CD4-positive, alpha-beta T cell treated with Interleukin-15 for 1 hour (primary cell): Measurements from ENCODE around the gene NUTM2G.
"Not testable (repeated sequence)": the region's sequence is repeated elsewhere in the genome, so short reads cannot be mapped to it uniquely, and the experiment has no call there.

Experiments used
- DNase-seq: peaks from one replicate; pipeline ENCODE4 v3.0.0-alpha.2; 2020

The NUTM2G gene, protein sequence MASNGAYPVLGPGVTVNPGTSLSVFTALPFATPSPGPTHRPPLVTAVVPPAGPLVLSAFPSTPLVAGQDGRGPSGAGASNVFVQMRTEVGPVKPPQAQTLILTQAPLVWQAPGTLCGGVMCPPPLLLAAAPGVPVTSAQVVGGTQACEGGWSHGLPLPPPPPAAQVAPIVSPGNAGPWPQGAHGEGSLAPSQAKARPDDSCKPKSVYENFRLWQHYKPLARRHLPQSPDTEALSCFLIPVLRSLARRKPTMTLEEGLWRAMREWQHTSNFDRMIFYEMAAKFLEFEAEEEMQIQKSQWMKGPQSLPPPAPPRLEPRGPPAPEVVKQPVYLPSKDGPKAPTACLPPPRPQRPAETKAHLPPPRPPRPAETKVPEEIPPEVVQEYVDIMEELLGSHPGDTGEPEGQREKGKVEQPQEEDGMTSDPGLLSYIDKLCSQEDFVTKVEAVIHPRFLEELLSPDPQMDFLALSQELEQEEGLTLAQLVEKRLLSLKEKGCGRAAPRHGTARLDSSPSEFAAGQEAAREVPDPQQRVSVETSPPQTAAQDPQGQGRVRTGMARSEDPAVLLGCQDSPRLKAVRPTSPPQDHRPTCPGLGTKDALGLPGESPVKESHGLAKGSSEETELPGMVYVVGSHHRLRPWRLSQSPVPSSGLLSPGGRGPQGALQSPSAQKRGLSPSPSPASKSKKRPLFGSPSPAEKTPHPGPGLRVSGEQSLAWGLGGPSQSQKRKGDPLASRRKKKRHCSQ

GRCh38 chr9:96928543-96928942 lies at the start of gene NUTM2G:
Gene NUTM2G, plus strand, starts transcription at chr9:96928843. Its CDS starts 182 bp downstream, at chr9:96929025.
- not testable (repeated sequence) for DNase-seq

DNA sequence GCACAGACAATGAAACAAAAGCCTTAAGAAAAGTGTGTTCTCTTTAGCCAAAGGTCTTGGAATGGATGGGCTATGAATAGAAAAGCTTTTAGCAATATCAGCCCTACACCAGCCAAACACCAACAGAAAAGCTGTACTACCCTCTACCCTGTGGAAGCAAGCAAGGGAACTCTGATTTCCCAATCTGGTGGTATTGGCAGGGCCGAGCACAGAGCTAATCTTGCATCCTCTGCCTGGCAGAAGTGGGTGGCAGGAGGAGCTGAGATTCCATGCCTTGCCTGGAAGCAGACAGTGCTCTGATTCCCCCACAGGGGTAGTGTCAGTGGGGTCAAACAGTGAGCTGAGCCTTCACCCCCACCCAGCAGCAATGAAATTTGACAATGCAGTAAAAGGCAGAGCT lies 44.7 kb upstream of the NUTM2G start:
- no peak for DNase-seq

GRCh38 chr9:96884443-96884842 lies 44.2 kb upstream of the NUTM2G start:
- DNase-seq = no peak

DNA sequence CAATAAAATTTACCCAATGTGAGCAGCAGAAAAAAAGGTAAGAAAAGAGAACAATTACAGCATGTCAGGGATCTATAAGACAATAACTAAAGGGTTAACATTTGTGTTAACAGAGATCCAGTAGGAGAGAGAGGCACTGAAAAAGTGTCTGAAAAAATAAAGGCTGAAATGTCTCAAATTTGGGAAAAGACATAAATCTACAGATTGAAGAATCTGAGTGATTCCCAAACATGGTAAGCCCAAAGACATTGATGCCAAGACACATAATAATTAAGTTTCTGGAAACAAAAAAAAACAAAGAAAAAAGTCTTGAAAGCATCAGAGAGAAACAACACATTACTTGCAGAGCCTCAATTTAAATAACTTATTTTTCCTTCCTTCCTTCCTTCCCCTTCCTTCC lies 43.2 kb upstream of the NUTM2G start:
- no peak for DNase-seq

GRCh38 chr9:96888591-96888990 lies 40.1 kb upstream of the NUTM2G start:
- DNase-seq = no peak

- no peak for DNase-seq
These were observed 36.5 kb upstream of the NUTM2G start for GRCh38 chr9:96892131-96892530.

- not testable (repeated sequence) for DNase-seq
These were observed 28.6 kb upstream of the NUTM2G start for GRCh38 chr9:96900010-96900409.

GRCh38 chr9:96904947-96905722 lies 23.5 kb upstream of the NUTM2G start:
- DNase-seq = not testable (repeated sequence)

DNA sequence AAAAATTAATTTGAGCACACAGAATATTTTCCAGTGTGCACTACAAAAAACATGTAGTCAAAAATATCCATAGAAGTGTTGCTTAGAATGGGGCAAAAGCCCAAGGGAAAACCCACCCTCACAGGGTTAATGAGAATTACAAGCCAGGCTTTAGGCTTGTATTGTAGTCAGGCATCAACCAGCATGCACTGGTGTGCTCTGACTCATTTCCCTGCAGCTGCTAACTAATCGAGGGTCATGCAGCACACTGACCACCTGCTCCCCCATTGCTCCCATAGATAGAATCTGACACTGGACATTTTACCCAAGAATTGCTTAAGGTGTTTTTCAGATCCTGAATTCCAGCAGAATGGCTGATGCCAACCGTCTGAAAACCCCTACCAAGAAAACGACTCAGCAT lies 20.2 kb upstream of the NUTM2G start:
- DNase-seq = not testable (repeated sequence)

DNA sequence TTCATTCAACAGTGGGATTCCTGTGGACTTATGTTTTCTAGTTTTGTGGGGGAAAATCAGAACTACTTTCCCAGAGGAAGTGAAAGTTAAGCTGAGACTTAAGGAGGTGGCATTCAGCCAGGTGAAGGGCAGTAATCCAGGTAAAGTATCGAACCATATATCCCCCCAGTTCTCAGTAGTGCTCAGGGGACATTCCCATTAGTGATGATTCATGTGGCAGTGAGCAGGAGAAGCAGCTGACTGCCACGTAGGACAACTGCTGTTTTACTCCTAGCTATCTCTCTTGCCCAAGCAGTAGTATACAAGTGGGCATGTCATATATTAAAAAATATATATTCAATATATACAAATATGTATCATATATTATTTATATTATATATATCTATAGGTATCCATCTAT lies 13.1 kb upstream of the NUTM2G start:
- not testable (repeated sequence) for DNase-seq

- DNase-seq = not testable (repeated sequence)
These were observed 12.1 kb upstream of the NUTM2G start for GRCh38 chr9:96916531-96916930.

GRCh38 chr9:96918550-96918949 lies 10.1 kb upstream of the NUTM2G start:
- DNase-seq = not testable (repeated sequence)

GRCh38 chr9:96920803-96921202 lies 7.8 kb upstream of the NUTM2G start:
- not testable (repeated sequence) for DNase-seq

DNA sequence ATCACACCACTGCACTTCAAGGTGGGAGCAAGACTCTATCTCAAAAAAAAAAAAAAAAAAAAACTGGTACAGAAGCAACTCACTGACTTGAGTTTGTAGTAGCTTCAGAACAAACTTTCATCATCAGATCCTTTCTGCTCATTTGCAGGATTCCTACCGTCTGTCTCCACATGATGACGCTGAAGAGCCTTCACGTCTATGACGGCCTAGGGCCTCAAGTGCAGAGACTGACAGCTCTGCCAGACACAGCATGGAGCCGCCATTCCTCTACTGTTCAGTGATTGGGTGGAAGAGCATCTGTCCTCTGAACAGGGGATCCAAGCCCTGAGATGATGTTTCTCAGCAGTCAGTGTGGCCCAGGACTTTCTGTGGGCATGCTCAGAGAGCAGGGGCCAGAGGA lies 3.1 kb upstream of the NUTM2G start:
- not testable (repeated sequence) for DNase-seq

DNA sequence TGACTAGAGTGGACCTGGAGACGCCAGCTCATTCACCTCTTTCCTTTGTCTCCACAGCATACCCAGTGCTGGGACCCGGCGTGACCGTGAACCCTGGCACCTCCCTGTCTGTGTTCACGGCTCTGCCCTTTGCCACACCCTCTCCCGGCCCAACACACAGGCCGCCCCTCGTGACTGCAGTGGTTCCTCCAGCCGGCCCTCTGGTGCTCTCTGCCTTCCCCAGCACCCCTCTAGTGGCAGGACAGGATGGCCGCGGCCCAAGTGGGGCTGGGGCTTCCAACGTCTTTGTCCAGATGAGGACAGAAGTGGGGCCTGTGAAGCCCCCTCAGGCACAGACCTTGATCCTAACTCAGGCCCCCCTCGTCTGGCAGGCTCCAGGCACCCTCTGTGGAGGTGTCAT lies 3.0 kb downstream of the NUTM2G start:
- not testable (repeated sequence) for DNase-seq

- not testable (repeated sequence) for DNase-seq
These were observed 5.5 kb downstream of the NUTM2G start for GRCh38 chr9:96934097-96934496.

DNA sequence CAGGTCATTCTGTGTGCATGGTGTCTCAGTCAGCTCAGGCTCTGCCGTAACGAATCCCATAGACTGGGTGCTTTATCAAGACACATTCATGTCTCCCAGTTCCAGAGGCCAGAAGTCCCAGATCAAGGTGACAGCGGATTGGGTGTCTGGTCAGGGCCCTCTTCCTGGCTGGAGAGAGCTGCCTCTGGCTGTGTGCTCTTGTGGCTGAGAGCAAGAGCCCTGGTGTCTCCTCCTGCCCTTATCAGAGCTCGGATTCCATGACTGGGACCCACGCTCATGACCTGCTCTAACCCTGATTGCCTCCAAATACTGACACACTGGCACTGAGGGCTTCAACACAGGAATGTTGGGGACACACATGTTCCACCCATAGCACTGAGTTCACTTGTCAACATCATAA lies 6.1 kb downstream of the NUTM2G start:
- DNase-seq = not testable (repeated sequence)

- DNase-seq = not testable (repeated sequence)
These were observed 6.8 kb downstream of the NUTM2G start for GRCh38 chr9:96935401-96935800.

GRCh38 chr9:96937442-96937841 lies 8.8 kb downstream of the NUTM2G start:
- DNase-seq = not testable (repeated sequence)

- DNase-seq = not testable (repeated sequence)
These were observed 10.5 kb downstream of the NUTM2G start for GRCh38 chr9:96938957-96939665.

- DNase-seq = not testable (repeated sequence)
These were observed 12.3 kb downstream of the NUTM2G start for GRCh38 chr9:96940982-96941381.

DNA sequence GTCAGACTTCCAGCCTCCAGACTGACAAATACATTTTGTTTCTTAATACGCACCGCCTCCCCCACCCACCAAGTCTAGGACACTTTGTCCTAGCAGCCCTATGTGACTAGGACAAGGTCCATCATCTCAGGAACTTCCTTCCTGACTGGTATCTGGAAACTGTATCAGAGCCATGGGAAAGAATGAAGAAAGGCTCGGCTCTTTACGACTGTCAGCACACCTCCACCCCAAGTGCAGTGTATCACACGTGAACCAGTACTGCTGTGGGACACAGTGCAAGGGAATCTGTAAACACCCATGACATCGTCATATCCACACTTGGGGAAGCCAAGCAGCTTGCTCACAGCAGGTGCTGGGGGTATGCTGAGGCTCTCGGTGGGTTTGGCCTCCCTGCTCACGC lies 13.0 kb downstream of the NUTM2G start:
- not testable (repeated sequence) for DNase-seq
